Ishikawa (cell line): Measurements from ENCODE around the gene RBM20.

ENCODE experiments used
- CEBPB ChIP-seq: IDR thresholded peaks from 2 replicates; pipeline ENCODE4 v1.6.1; 2012
- CREB1 ChIP-seq: IDR thresholded peaks from 2 replicates; pipeline ENCODE4 v1.6.1; 2012; ENCODE audit warnings: low read depth
- EGR1 ChIP-seq: IDR thresholded peaks from 2 replicates; pipeline ENCODE4 v1.6.1; 2012
- EP300 ChIP-seq: IDR thresholded peaks from 2 replicates; pipeline ENCODE4 v1.6.1; 2012; ENCODE audit warnings: borderline replicate concordance
- FOXM1 ChIP-seq: IDR thresholded peaks from 2 replicates; pipeline ENCODE4 v1.6.1; 2012; ENCODE audit warnings: low read depth, borderline replicate concordance
- NFIC ChIP-seq: IDR thresholded peaks from 2 replicates; pipeline ENCODE4 v1.6.1; 2012
- RAD21 ChIP-seq: IDR thresholded peaks from 2 replicates; pipeline ENCODE4 v1.6.1; 2012; ENCODE audit warnings: low read depth
- TAF1 ChIP-seq: IDR thresholded peaks from 2 replicates; pipeline ENCODE4 v1.6.1; 2012; ENCODE audit warnings: low read depth, mild to moderate bottlenecking
- TCF12 ChIP-seq: IDR thresholded peaks from 2 replicates; pipeline ENCODE4 v1.6.1; 2012; ENCODE audit warnings: low read depth
- TEAD4 ChIP-seq: IDR thresholded peaks from 2 replicates; pipeline ENCODE4 v1.6.1; 2012
- YY1 ChIP-seq: IDR thresholded peaks from 2 replicates; pipeline ENCODE4 v1.6.1; 2012; ENCODE audit warnings: low read depth
- ZBTB7A ChIP-seq: IDR thresholded peaks from 2 replicates; pipeline ENCODE4 v1.6.1; 2012; ENCODE audit warnings: low read depth
- TF ChIP-seq, protein P1 (sequence below): IDR thresholded peaks from 2 replicates; pipeline ENCODE4 v1.6.1; 2012
- TF ChIP-seq, protein P2 (sequence below): IDR thresholded peaks from 2 replicates; pipeline ENCODE4 v1.6.1; 2012; ENCODE audit warnings: low read depth, mild to moderate bottlenecking
- TF ChIP-seq, protein P3 (sequence below): IDR thresholded peaks from 2 replicates; pipeline ENCODE4 v1.6.1; 2012

The RBM20 gene

DNA sequence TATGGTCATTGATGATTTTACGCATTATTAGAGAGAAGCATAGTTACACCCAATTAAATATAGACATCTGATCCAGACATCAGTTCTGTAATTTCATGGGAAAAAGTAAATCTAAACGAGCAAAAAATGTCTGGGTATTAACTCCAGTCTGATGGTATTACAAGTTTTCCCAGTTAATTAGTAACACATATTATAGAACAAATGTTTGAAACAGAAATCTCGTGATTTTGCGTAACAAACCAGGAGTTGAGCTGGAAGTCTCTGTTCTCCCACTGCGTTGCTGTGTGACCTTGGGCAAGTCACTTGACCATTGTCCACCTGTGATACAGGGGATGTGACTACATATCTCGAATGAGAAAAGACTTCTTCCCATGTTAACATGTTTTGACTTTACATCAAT lies 43.3 kb downstream of the RBM20 start:
- TF ChIP-seq RAD21 (no peak), CEBPB (no peak), NFIC (no peak), ZBTB7A (no peak), TAF1 (no peak), EP300 (no peak)
- TF ChIP-seq, protein P1, sequence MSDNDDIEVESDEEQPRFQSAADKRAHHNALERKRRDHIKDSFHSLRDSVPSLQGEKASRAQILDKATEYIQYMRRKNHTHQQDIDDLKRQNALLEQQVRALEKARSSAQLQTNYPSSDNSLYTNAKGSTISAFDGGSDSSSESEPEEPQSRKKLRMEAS, result no peak
- TF ChIP-seq, protein P2, sequence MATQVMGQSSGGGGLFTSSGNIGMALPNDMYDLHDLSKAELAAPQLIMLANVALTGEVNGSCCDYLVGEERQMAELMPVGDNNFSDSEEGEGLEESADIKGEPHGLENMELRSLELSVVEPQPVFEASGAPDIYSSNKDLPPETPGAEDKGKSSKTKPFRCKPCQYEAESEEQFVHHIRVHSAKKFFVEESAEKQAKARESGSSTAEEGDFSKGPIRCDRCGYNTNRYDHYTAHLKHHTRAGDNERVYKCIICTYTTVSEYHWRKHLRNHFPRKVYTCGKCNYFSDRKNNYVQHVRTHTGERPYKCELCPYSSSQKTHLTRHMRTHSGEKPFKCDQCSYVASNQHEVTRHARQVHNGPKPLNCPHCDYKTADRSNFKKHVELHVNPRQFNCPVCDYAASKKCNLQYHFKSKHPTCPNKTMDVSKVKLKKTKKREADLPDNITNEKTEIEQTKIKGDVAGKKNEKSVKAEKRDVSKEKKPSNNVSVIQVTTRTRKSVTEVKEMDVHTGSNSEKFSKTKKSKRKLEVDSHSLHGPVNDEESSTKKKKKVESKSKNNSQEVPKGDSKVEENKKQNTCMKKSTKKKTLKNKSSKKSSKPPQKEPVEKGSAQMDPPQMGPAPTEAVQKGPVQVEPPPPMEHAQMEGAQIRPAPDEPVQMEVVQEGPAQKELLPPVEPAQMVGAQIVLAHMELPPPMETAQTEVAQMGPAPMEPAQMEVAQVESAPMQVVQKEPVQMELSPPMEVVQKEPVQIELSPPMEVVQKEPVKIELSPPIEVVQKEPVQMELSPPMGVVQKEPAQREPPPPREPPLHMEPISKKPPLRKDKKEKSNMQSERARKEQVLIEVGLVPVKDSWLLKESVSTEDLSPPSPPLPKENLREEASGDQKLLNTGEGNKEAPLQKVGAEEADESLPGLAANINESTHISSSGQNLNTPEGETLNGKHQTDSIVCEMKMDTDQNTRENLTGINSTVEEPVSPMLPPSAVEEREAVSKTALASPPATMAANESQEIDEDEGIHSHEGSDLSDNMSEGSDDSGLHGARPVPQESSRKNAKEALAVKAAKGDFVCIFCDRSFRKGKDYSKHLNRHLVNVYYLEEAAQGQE, result no peak
- TF ChIP-seq, protein P3, sequence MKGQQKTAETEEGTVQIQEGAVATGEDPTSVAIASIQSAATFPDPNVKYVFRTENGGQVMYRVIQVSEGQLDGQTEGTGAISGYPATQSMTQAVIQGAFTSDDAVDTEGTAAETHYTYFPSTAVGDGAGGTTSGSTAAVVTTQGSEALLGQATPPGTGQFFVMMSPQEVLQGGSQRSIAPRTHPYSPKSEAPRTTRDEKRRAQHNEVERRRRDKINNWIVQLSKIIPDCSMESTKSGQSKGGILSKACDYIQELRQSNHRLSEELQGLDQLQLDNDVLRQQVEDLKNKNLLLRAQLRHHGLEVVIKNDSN, result no peak

GRCh38 chr10:110691139-110691538 lies 47.0 kb downstream of the RBM20 start:
- no peak for TF ChIP-seq RAD21
- no peak for TF ChIP-seq ZBTB7A
- TF ChIP-seq, protein P1, result no peak
- no peak for TF ChIP-seq CREB1
- TF ChIP-seq FOXM1, result no peak
- no peak for TF ChIP-seq TAF1
- TF ChIP-seq YY1, result no peak

- no peak for TF ChIP-seq EGR1
- no peak for TF ChIP-seq RAD21
- TF ChIP-seq, protein P3, result no peak
- no peak for TF ChIP-seq YY1
- no peak for TF ChIP-seq TEAD4
- TF ChIP-seq ZBTB7A, result no peak
- TF ChIP-seq, protein P2, result no peak
- no peak for TF ChIP-seq EP300
- no peak for TF ChIP-seq TCF12
Measured at GRCh38 chr10:110694263-110694662, 50.1 kb downstream of the RBM20 start.

DNA sequence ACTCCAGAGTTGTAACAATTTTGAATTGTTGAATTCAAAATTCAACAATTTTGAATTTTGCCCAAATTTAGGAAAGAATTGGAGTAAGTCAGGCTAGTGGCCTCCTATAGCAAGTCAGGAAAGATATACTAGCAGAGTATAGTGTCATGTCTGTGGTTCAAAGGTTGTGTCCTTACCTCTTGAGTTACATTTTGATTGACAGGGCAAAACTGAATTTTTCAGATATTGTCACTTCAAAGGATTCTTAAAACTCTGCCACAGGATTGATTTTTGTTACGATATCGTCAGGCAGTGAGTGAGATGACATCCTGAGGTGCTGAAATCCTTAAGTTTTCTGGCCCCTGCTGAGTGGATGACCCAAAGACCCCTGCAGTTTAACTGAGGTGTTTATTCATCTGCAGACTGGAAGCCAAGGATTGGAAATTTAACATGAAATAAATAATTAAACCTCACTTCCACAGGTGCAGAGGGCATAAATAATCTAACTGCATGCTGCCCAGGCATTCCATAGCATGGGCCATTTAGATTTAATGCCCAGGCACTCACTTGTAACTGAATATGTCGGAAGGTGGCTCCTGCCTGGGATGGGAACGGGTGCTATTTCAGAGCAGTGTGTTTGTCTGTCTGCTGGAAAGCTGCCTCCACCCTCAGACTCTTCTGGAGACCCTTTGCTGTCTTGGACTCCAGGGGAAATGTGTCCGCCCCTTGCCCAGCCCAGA lies 50.8 kb downstream of the RBM20 start:
- TF ChIP-seq, protein P1, result no peak
- TF ChIP-seq EP300 (no peak), TAF1 (no peak), RAD21 (no peak), FOXM1 (no peak), CEBPB (no peak), YY1 (no peak)
- TF ChIP-seq, protein P3, result no peak
- TF ChIP-seq, protein P2, result no peak
